SJCRH30 (cell line): ENCODE data around the gene HSPA14. TPM values are rescaled to one million over a fixed set of nuclear protein-coding genes. Genes with fewer than 3 reads are reported as not detected.
"Not testable (repeated sequence)": the region's sequence is repeated elsewhere in the genome, so short reads cannot be mapped to it uniquely, and the experiment has no call there.

Experiments used
- DNase-seq, 2 experiments: peaks; one replicate each; pipeline ENCODE4 v3.0.0-alpha.2; 2015 to 2020
- H3K27ac ChIP-seq: fragments of 250-450 bp; sonication (Bioruptor Pico); 2 replicates; pipeline ENCODE4 v1.5.1; 2020; ENCODE audit warnings: mild to moderate bottlenecking, moderate library complexity
- H3K27me3 ChIP-seq: fragments of 250-450 bp; sonication (Bioruptor Pico); 2 replicates; pipeline ENCODE4 v1.5.1; 2020; ENCODE audit warnings: mild to moderate bottlenecking, moderate library complexity
- H3K36me3 ChIP-seq: fragments of 250-450 bp; sonication (Bioruptor Pico); 2 replicates; pipeline ENCODE4 v1.5.1; 2020; ENCODE audit warnings: mild to moderate bottlenecking, moderate library complexity
- H3K4me1 ChIP-seq: fragments of 250-450 bp; sonication (Bioruptor Pico); 2 replicates; pipeline ENCODE4 v1.5.1; 2020; ENCODE audit warnings: mild to moderate bottlenecking, moderate library complexity
- H3K4me3 ChIP-seq: fragments of 250-450 bp; sonication (Bioruptor Pico); 2 replicates; pipeline ENCODE4 v1.5.1; 2020; ENCODE audit warnings: mild to moderate bottlenecking, moderate library complexity
- H3K9me3 ChIP-seq: fragments of 250-450 bp; sonication (Bioruptor Pico); replicated peaks from 2 replicates; pipeline ENCODE4 v1.5.1; 2020; ENCODE audit warnings: mild to moderate bottlenecking, moderate library complexity
- total RNA-seq: library from RNA; depleted of rRNA; stranded (reverse); fragments of >200 nt; shearing (Covaris generic); gene quantifications from 2 replicates; pipeline ENCODE4 v1.2.3, GENCODE V29; 2014; rRNA removed

HSPA14 gene
- total RNA-seq = 41.8 and 49.9 TPM in 2 replicates

GRCh38 chr10:14837757-14838581, at the start of gene HSPA14, which contains the start of the genes CDNF and MSANTD7:
HSPA14 (plus strand) TSS chr10:14838306; CDS start chr10:14838403, 97 bp downstream.
CDNF (minus strand) TSS chr10:14838037; CDS start chr10:14837946, 91 bp downstream.
MSANTD7 (plus strand) TSS chr10:14838306; CDS start chr10:14842285, 3,979 bp downstream.
- H3K4me3 ChIP-seq = peak within 1 kb of the TSS; percentile 88
- DNase-seq = peak; percentile 97 to 98

GRCh38 chr10:14798636-14799035, 39.5 kb upstream of the HSPA14 start:
- Histone ChIP-seq H3K4me3 (no peak overlapping the region), H3K27ac (no peak overlapping the region), H3K36me3 (no peaks in the 10 kb centered on the region), H3K9me3 (no peaks in the 10 kb centered on the region), H3K27me3 (no peaks in the 10 kb centered on the region), H3K4me1 (no peaks in the 10 kb centered on the region)
- no peak for DNase-seq

More at GRCh38 chr10:14837757-14838581, at the start of gene HSPA14, which contains the start of the genes CDNF and MSANTD7:
- Histone ChIP-seq H3K9me3 (no peaks in the 10 kb centered on the region), H3K36me3 (peaks cover 30% of the 10 kb centered on the region), H3K4me1 (no peaks in the 10 kb centered on the region), H3K27me3 (no peaks in the 10 kb centered on the region), H3K27ac (peak within 1 kb of the TSS; percentile 97)

- no peaks in the 10 kb centered on the region for H3K4me1 ChIP-seq
These were observed 37.7 kb upstream of the HSPA14 start for GRCh38 chr10:14800397-14800796.

GRCh38 chr10:14801723-14802122, 36.4 kb upstream of the HSPA14 start:
- Histone ChIP-seq H3K4me1 (no peaks in the 10 kb centered on the region), H3K27ac (no peak overlapping the region), H3K4me3 (no peak overlapping the region), H3K27me3 (no peaks in the 10 kb centered on the region), H3K9me3 (no peaks in the 10 kb centered on the region), H3K36me3 (no peaks in the 10 kb centered on the region)
- peak in 1 of 2 experiments; percentile 4 for DNase-seq

More at GRCh38 chr10:14800397-14800796, 37.7 kb upstream of the HSPA14 start:
- no peak overlapping the region for H3K27ac ChIP-seq
- H3K36me3 ChIP-seq = no peaks in the 10 kb centered on the region
- H3K4me3 ChIP-seq = no peak overlapping the region
- no peak for DNase-seq
- H3K27me3 ChIP-seq = no peaks in the 10 kb centered on the region
- H3K9me3 ChIP-seq = no peaks in the 10 kb centered on the region

- Histone ChIP-seq H3K4me3 (no peak overlapping the region), H3K4me1 (no peaks in the 10 kb centered on the region), H3K9me3 (no peaks in the 10 kb centered on the region)
These were observed 34.3 kb upstream of the HSPA14 start for GRCh38 chr10:14803827-14804226.

GRCh38 chr10:14806318-14806717, 31.8 kb upstream of the HSPA14 start:
- DNase-seq = no peak
- Histone ChIP-seq H3K27ac (no peak overlapping the region), H3K4me3 (no peak overlapping the region), H3K9me3 (no peaks in the 10 kb centered on the region), H3K36me3 (no peaks in the 10 kb centered on the region), H3K27me3 (no peaks in the 10 kb centered on the region), H3K4me1 (no peaks in the 10 kb centered on the region)

More at GRCh38 chr10:14803827-14804226, 34.3 kb upstream of the HSPA14 start:
- no peak for DNase-seq
- Histone ChIP-seq H3K36me3 (no peaks in the 10 kb centered on the region), H3K27ac (no peak overlapping the region), H3K27me3 (no peaks in the 10 kb centered on the region)

GRCh38 chr10:14810969-14811953, 26.8 kb upstream of the HSPA14 start:
- Histone ChIP-seq H3K27me3 (no peaks in the 10 kb centered on the region), H3K36me3 (no peaks in the 10 kb centered on the region), H3K9me3 (no peaks in the 10 kb centered on the region), H3K27ac (no peak overlapping the region), H3K4me3 (no peak overlapping the region), H3K4me1 (no peaks in the 10 kb centered on the region)
- no peak for DNase-seq

GRCh38 chr10:14812271-14812670, 25.8 kb upstream of the HSPA14 start:
- H3K4me1 ChIP-seq = no peaks in the 10 kb centered on the region
- no peaks in the 10 kb centered on the region for H3K27me3 ChIP-seq
- no peak overlapping the region for H3K4me3 ChIP-seq
- H3K9me3 ChIP-seq = no peaks in the 10 kb centered on the region
- DNase-seq = peak; percentile 17 to 50
- no peaks in the 10 kb centered on the region for H3K36me3 ChIP-seq
- H3K27ac ChIP-seq = no peak overlapping the region

GRCh38 chr10:14815681-14816080, 22.4 kb upstream of the HSPA14 start:
- Histone ChIP-seq H3K27ac (no peak overlapping the region), H3K9me3 (no peaks in the 10 kb centered on the region)
- no peak for DNase-seq

GRCh38 chr10:14816717-14817116, 21.4 kb upstream of the HSPA14 start:
- not testable (repeated sequence) for H3K27me3 ChIP-seq, H3K4me1 ChIP-seq

More at GRCh38 chr10:14815681-14816080, 22.4 kb upstream of the HSPA14 start:
- no peaks in the 10 kb centered on the region for H3K27me3 ChIP-seq
- H3K36me3 ChIP-seq = no peaks in the 10 kb centered on the region
- H3K4me3 ChIP-seq = no peak overlapping the region
- no peaks in the 10 kb centered on the region for H3K4me1 ChIP-seq

GRCh38 chr10:14820010-14820774, 17.9 kb upstream of the HSPA14 start:
- no peak overlapping the region for H3K27ac ChIP-seq
- H3K27me3 ChIP-seq = no peaks in the 10 kb centered on the region
- no peaks in the 10 kb centered on the region for H3K36me3 ChIP-seq
- H3K4me1 ChIP-seq = no peaks in the 10 kb centered on the region
- DNase-seq = no peak
- no peak overlapping the region for H3K4me3 ChIP-seq
- no peaks in the 10 kb centered on the region for H3K9me3 ChIP-seq

More at GRCh38 chr10:14816717-14817116, 21.4 kb upstream of the HSPA14 start:
- DNase-seq, H3K4me3 ChIP-seq, H3K9me3 ChIP-seq, H3K36me3 ChIP-seq, H3K27ac ChIP-seq: not testable (repeated sequence)

GRCh38 chr10:14820775-14821154, 17.3 kb upstream of the HSPA14 start:
- DNase-seq = no peak
- H3K36me3 ChIP-seq = no peaks in the 10 kb centered on the region
- H3K27ac ChIP-seq = no peak overlapping the region

GRCh38 chr10:14821635-14822375, 16.3 kb upstream of the HSPA14 start:
- Histone ChIP-seq H3K27ac (no peak overlapping the region), H3K27me3 (no peaks in the 10 kb centered on the region), H3K4me3 (no peak overlapping the region), H3K4me1 (no peaks in the 10 kb centered on the region), H3K36me3 (no peaks in the 10 kb centered on the region), H3K9me3 (no peaks in the 10 kb centered on the region)
- no peak for DNase-seq

More at GRCh38 chr10:14820775-14821154, 17.3 kb upstream of the HSPA14 start:
- no peak overlapping the region for H3K4me3 ChIP-seq
- no peaks in the 10 kb centered on the region for H3K4me1 ChIP-seq
- H3K9me3 ChIP-seq = no peaks in the 10 kb centered on the region
- no peaks in the 10 kb centered on the region for H3K27me3 ChIP-seq
